Psoas muscle (tissue), 8 donors: ENCODE data around the gene JAKMIP1. TPM values are rescaled to one million over a fixed set of nuclear protein-coding genes. Genes with fewer than 3 reads are reported as not detected.

ENCODE experiments used
- ATAC-seq, 4 donors: fragments of 200-7000 bp; cut with Tn5 transposase; one replicate each; pipeline ENCODE4 v1.9.1; 2020; ENCODE audit warnings: moderate library complexity in 3 of 4, mild to moderate bottlenecking in 2 of 4
- DNase-seq, 2 donors: peaks; one replicate each; pipeline ENCODE4 v3.0.0-alpha.2; 2020
- H3K27ac ChIP-seq: fragments of 200-600 bp; one replicate; pipeline ENCODE4 v1.8.0; 2022
- H3K27me3 ChIP-seq, 3 donors: fragments of 200-600 bp in 1 of 3; one replicate each; pipeline versions ENCODE4 v1.6.1 to v1.8.0; 2013 to 2022; ENCODE audit warnings: low read length in 2 of 3, mild to moderate bottlenecking in 2 of 3, moderate library complexity in 1 of 3; ENCODE audit not compliant: insufficient read depth in 3 of 3
- H3K36me3 ChIP-seq, 2 donors: fragments of 200-600 bp in 1 of 2; one replicate each; pipeline versions ENCODE4 v1.6.1 to v1.8.0; 2013 to 2022; ENCODE audit warnings: low read depth in 1 of 2, mild to moderate bottlenecking in 1 of 2, moderate library complexity in 1 of 2; ENCODE audit not compliant: insufficient read depth in 1 of 2
- H3K4me1 ChIP-seq: fragments of 200-600 bp; one replicate; pipeline ENCODE4 v1.8.0; 2022
- H3K4me3 ChIP-seq: fragments of 200-600 bp; one replicate; pipeline ENCODE4 v1.8.0; 2022; ENCODE audit warnings: mild to moderate bottlenecking
- H3K9me3 ChIP-seq: fragments of 200-600 bp; one replicate; pipeline ENCODE4 v1.8.0; 2022
- WGBS, 3 donors: extraction: QIAGEN DNeasy Blood & Tissue Kit; methylation state at CpG; one replicate each; pipeline versions ENCODE4 v1.1.6 to v1.1.7; 2013; 5-methylcytosine and 5-hydroxymethylcytosine counted together
- intact Hi-C, 2 donors: fragments of 100-400 bp; cut with DNase I; formaldehyde crosslinking; loops; one replicate each; pipeline versions ENCODE4 v1.11.0 to v1.14.2; 2022
- polyA plus RNA-seq, 3 donors: library from polyadenylated mRNA; stranded (reverse); fragments of 200-250 nt; gene quantifications; one replicate each; pipeline ENCODE4 v1.2.3, GENCODE V29; 2013
- total RNA-seq, 4 donors: library from RNA; stranded (reverse); fragmentation: NEBNext Ultra II Directional in 2 of 4; extraction: Animal tissue kit (Norgen Biotek cat#: 25700) in 2 of 4; gene quantifications; one replicate each; pipeline versions ENCODE4 v1.2.1 to v1.2.4, GENCODE V29; 2021 to 2023
- TF ChIP-seq, protein P1 (sequence below): fragments of 200-600 bp; IDR thresholded peaks from one replicate; pipeline ENCODE4 v1.8.0; 2022; ENCODE audit warnings: antibody characterized with exemption
- donor health status: healthy with polysubstance abuse.
- donor health status: DM: no; HTN: no; CAD: no; lungs with moderate emphysema.
- donor health status: Bipolar disorder and iron deficiency.
- donor health status: healthy.
- donor health status: DM: yes; HTN: yes; CAD: no.
- donor health status: DM: no; HTN: no; CAD: no.
- donor health status: DM: no; HTN: no; CAD: no.
- donor health status: DM: yes; HTN: yes; CAD: no.

The JAKMIP1 gene
- total and polyA plus RNA-seq, 7 donors = 0.04 TPM; not detected in 6

GRCh38 chr4:6157926-6158325 is 42.4 kb downstream of the JAKMIP1 start:
- Histone ChIP-seq H3K4me1 (no peaks in the 10 kb centered on the region), H3K27me3 (peaks cover 0 to 3% (median 3%) of the 10 kb centered on the region in 3 donors), H3K27ac (no peak overlapping the region), H3K9me3 (no peaks in the 10 kb centered on the region), H3K36me3 (no peaks in the 10 kb centered on the region), H3K4me3 (no peak overlapping the region)
- DNase-seq = no peak
- 84 to 87% (median 86%) methylated on average over 9 of the region's 9 CpGs for WGBS, 3 donors
- intact Hi-C loops = no loop called here
- TF ChIP-seq, protein P1, sequence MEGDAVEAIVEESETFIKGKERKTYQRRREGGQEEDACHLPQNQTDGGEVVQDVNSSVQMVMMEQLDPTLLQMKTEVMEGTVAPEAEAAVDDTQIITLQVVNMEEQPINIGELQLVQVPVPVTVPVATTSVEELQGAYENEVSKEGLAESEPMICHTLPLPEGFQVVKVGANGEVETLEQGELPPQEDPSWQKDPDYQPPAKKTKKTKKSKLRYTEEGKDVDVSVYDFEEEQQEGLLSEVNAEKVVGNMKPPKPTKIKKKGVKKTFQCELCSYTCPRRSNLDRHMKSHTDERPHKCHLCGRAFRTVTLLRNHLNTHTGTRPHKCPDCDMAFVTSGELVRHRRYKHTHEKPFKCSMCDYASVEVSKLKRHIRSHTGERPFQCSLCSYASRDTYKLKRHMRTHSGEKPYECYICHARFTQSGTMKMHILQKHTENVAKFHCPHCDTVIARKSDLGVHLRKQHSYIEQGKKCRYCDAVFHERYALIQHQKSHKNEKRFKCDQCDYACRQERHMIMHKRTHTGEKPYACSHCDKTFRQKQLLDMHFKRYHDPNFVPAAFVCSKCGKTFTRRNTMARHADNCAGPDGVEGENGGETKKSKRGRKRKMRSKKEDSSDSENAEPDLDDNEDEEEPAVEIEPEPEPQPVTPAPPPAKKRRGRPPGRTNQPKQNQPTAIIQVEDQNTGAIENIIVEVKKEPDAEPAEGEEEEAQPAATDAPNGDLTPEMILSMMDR = no peak
- ATAC-seq = no peak

GRCh38 chr4:6155996-6156750 is 44.2 kb downstream of the JAKMIP1 start:
- Histone ChIP-seq H3K27me3 (peaks cover 0 to 7% (median 4%) of the 10 kb centered on the region in 3 donors), H3K36me3 (no peaks in the 10 kb centered on the region), H3K4me1 (no peaks in the 10 kb centered on the region), H3K9me3 (no peaks in the 10 kb centered on the region), H3K27ac (no peak overlapping the region), H3K4me3 (no peak overlapping the region)
- intact Hi-C loops = no loop called here
- ATAC-seq = no peak
- DNase-seq = no peak
- TF ChIP-seq, protein P1 = no peak
- WGBS, 3 donors = 85 to 87% (median 87%) methylated on average over 15 of the region's 15 CpGs

DNA sequence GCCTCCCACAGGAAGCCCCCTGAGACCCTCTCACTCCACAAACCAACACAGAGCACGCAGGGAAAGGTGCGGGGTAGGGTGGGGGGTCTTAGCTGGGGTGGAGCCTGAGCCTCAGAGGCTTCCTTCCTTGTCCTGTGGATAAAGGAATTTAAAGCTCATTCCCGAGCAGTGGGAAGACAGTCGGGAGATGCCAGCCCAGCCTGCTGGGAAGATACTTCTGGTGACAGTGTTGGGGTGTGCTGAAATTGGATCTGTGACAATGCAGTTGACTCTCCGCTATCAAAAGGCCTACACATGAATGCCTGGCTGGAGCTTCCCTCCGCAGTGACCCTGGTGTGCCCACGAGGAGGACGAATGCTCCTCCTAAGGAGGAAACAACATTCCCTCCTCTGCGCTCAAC is 45.5 kb downstream of the JAKMIP1 start:
- ATAC-seq = no peak
- Histone ChIP-seq H3K9me3 (no peaks in the 10 kb centered on the region), H3K36me3 (no peaks in the 10 kb centered on the region), H3K4me3 (no peak overlapping the region), H3K27ac (no peak overlapping the region), H3K27me3 (peaks cover 0 to 15% (median 4%) of the 10 kb centered on the region in 3 donors), H3K4me1 (no peaks in the 10 kb centered on the region)
- TF ChIP-seq, protein P1 = no peak
- 41 to 49% (median 43%) methylated on average over 9 of the region's 9 CpGs for WGBS, 3 donors
- DNase-seq = no peak
- intact Hi-C loops = no loop called here

GRCh38 chr4:6153874-6154273 is 46.5 kb downstream of the JAKMIP1 start:
- ATAC-seq (no peak), DNase-seq (no peak)
- no peaks in the 10 kb centered on the region for H3K9me3 ChIP-seq
- H3K36me3 ChIP-seq = no peaks in the 10 kb centered on the region
- TF ChIP-seq, protein P1 = no peak
- intact Hi-C loops = no loop called here
- H3K4me3 ChIP-seq = no peak overlapping the region
- peaks cover 0 to 19% (median 4%) of the 10 kb centered on the region in 3 donors for H3K27me3 ChIP-seq
- 54 to 61% (median 59%) methylated on average over 7 of the region's 7 CpGs for WGBS, 3 donors
- H3K4me1 ChIP-seq = no peaks in the 10 kb centered on the region
- H3K27ac ChIP-seq = no peak overlapping the region
